DMS153 treated with DMSO at 0.1 percent for 48 hours (cell line): ENCODE measurements around the gene ACP5.
"Not testable (repeated sequence)": the region's sequence is repeated elsewhere in the genome, so short reads cannot be mapped to it uniquely, and the experiment has no call there.

Experiments used
- DNase-seq: peaks from one replicate; lab custom pipeline; 2025; ENCODE audit not compliant: unreplicated experiment; lab: John Stamatoyannopoulos, UW

The ACP5 gene

GRCh38 chr19:11580116-11580515 lies 2.7 kb upstream of the ACP5 start:
- no peak for DNase-seq

GRCh38 chr19:11578258-11579142 lies 1.1 kb upstream of the ACP5 start:
- DNase-seq, result no peak

GRCh38 chr19:11576227-11576626 lies 1.2 kb downstream of the ACP5 start:
- no peak for DNase-seq

- no peak for DNase-seq
Measured at GRCh38 chr19:11574689-11575088, 2.8 kb downstream of the ACP5 start.

DNA sequence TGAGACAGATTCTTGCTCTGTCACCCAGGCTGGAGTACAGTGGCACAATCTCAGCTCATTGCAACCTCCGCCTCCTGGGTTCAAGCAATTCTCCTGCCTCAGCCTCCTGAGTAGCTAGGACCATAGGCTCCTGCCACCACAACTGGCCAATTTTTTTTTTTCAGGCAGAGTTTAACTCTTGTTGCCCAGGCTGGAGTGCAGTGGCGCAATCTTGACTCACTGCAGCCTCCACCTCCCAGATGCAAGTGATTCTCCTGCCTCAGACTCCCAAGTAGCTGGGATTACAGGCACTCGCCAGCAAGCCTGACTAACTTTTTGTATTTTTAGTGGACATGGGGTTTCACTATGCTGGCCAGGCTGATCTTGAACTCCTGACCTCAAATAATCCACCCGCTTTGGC lies 3.7 kb downstream of the ACP5 start:
- DNase-seq, result not testable (repeated sequence)

GRCh38 chr19:11573354-11573753 lies 4.1 kb downstream of the ACP5 start:
- DNase-seq, result not testable (repeated sequence)

DNA sequence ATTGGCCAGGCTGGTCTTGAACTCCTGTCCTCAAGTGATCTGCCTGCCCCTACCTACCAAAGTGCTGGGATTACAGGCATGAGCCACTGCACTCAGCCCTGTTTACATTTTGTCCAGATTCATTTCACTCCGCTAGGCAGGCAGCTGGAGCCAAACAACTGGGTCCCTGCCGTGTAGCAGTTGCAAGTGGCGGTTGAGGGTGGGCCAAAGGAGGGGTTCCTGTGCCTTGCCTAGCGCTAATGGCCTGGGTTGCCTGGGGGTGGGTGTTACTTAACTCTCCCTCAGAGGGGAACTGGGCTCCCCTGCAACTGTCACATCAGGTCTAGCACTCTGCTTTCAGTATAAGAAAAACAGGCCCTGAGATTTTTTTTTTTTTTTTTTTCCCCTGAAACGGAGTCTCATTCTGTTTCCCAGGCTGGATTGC lies 7.4 kb downstream of the ACP5 start:
- no peak for DNase-seq

DNA sequence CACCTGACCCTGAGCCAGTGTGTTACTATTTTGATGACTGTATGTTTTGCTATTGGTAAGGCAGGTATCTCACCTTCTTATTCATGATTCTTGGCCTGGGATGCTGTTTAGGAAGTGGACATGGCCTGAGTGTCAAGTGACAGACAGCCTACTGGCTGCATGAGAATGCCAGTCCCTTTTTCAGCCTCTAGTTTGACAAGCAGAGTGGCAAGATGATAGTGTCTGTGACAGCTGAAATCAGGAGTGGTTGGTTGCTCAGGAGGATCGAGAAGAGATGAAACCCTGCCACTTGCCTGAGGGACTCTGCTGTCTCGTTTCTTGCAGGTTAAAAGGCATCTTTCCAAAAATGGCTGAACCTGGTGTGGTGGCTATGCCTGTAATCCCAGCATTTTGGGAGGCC lies 11.3 kb downstream of the ACP5 start:
- no peak for DNase-seq

DNA sequence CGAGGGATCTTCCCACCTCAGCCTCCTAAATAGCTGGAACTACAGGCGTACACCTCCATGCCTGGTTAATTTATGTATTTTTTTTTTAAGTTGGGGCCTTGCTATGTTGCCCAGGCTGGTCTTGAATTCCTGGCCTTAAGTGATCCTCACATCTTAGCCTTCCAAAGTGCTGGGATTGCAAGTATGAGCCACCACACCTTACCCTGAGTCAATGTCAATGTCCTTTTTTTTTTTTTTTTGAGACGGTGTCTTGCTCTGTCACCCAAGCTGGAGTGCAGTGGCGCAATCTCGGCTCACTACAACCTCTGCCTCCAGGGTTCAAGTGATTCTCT lies 11.8 kb downstream of the ACP5 start:
- DNase-seq, result not testable (repeated sequence)

GRCh38 chr19:11564082-11564807 lies 13.2 kb downstream of the ACP5 start:
- not testable (repeated sequence) for DNase-seq

GRCh38 chr19:11563532-11563931 lies 13.9 kb downstream of the ACP5 start:
- DNase-seq, result no peak

DNA sequence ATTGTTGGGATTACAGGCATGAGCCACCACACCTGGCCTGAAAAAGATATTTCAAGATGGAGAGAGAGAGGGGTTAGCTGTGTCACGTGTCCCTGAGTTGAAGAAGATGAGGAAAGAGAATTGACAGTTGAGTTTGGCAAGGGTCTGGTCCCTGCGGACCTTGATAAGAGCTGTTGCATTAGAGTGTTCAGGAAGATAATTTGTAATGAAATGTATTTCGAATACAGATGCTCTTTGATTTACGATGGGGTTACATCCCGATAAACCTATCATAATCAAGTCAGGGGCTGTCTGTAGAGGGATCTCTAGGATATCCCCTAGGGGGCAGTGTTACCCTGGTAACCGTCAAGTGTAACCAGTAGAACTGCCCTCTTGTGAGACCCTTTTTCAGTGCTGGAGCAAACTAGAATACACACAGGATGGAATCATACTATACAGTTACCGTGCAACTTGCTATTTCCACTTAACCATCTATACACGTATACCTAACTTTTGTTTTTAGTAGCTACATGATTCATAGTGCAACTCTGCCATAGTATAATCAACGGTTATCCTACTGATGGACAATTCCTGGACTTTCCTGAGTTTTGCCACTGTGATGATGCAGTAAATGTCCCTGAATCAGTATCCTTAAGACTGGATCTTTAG lies 16.9 kb downstream of the ACP5 start:
- peak; percentile 5 for DNase-seq

DNA sequence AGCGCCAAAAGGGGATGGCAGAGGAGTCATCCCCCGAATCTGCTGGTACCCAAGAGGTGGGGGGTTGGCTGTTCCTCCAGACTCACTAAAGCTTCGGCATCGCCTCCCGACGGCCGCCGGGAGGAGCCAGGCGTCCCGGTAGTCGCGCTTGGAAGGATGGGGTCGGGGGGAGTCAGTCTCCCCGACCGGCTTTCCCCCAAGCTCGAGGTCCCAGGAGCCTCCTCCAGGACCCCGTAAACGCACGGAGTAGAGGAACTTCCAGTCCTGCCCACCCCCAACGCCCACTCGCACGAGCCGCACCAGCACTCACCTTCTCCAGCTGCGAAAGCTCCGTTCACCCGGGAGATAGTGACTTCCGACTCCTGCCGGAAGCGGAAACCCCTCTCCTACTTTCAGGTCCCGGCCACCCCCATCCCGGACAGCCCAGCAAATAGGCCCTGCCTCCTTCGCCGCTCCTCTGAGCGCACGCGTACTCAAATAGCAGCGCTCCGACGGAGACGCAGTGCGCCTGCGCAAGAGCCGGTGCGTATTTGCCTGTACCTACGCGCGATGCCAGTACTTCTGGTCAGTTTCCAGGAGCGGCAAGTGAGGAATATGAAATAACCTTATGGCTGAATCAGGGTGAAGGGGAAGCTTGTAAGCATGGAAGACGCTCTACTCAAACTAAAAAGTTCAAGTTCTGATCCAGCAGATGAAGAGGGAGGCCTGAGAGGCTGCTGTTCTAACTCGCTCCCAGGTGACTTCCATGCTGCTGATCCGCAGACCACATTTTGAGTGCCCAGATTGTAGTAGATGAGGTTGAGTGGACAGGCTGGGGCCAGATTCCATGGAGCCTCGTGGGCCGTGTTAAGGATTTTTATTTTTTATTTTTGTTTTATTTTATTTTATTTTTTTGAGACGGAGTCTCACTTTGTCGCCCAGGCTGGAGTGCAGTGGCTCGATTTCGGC lies 18.3 kb downstream of the ACP5 start, which contains the start of gene ELOF1:
ELOF1 (minus strand) TSS at position 350 of the 948 bp plus-strand sequence. CDS start 4,883 bp downstream, outside the sequence.
- peak; percentile 93 for DNase-seq

- no peak for DNase-seq
Measured at GRCh38 chr19:11556634-11557420, 20.6 kb downstream of the ACP5 start.

- no peak for DNase-seq
Measured at GRCh38 chr19:11555246-11555645, 22.2 kb downstream of the ACP5 start.

- no peak for DNase-seq
Measured at GRCh38 chr19:11554160-11554559, 23.3 kb downstream of the ACP5 start.

DNA sequence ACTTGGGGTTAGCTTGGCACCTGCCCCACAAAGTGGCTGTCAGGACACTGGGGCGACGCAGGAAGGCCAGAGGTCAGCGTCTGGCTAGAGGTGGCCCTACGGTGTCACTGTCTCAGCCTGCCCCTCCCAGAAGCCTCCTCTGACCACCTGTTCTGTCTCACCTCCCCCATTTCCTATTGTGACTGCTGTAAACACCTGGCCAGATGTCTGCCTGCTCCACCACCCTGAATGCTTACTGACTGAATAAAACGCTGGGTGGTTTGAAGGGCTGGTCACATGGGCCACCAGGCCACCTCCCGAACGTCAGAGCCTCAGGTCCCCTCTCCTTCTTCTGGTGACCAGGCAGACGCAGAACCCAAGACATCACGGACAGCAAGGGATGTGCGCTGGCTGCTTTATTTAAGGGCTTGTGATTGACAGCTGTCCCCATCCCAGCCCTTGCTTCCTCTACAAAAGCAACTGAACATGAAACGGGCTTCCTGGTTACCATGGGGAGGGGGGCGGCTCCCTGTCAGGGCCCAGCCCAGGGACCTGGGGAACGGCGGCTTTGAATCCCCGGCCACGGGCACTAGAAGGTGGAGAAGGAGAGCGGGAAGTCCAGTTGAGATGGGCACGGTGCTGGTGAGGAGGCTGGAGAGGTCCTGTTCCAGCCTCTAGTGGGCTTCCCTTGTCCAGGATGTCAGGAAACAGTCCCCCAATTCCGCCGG lies 24.6 kb downstream of the ACP5 start:
- no peak for DNase-seq

DNA sequence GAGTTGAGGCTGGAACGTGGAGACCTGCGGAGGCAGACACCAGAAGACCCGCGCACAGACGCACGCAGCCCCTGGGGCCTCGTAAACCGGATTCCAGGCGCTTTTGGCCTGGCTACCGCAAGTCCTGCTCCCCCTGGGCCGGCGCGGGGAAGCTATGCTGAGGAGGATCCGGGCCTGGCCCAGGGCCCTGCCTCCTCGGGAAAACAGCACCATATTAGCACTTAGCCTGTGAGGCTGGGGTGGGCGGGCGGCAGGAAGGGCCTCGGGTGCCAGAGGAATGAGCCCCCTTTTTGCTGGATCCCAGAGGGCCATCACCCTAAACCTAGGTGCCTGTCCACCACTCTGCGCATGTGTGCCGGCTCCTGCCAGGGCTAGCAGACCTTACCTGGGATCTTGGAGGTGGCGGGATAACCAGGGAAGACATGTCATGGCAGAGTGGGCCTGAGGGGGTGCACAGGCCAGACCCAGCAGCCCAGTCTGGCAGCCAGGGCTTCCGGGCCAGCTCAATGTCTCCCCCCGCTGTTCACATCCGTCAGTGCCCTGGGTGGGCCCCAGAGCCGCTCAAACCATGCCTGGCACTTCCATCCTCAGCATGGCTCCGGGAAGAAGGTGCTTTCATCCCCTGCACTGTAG lies 25.7 kb downstream of the ACP5 start:
- no peak for DNase-seq

DNA sequence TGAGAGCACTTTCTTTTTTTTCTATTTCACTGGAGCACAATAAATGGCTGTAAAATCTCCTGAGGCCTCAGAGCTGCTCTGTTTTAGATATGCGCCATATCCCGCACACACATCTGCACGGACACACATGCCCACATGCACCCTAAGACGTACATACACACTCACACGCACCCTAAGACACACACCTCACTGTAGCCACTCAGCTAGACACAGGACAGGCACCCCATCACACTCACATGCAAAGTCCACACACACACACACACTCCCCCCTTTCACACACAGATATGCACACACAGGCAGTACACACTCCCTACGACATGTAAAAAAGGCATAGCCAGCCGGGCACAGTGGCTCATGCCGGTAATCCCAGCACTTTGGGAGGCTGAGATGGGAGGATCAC lies 27.2 kb downstream of the ACP5 start:
- DNase-seq, result no peak
